GM21381 (cell line): ENCODE data around the gene SPATA2.
"Not testable (repeated sequence)": the region's sequence is repeated elsewhere in the genome, so short reads cannot be mapped to it uniquely, and the experiment has no call there.

Source experiments
- ATAC-seq: cut with Tn5 transposase; IDR thresholded peaks from one replicate; pipeline ENCODE4 v1.9.1; 2021; ENCODE audit warnings: mild to moderate bottlenecking, moderate library complexity; ENCODE audit not compliant: unreplicated experiment

Gene SPATA2

GRCh38 chr20:49905415-49906091 is 9.8 kb downstream of the SPATA2 start:
- no peak for ATAC-seq

DNA sequence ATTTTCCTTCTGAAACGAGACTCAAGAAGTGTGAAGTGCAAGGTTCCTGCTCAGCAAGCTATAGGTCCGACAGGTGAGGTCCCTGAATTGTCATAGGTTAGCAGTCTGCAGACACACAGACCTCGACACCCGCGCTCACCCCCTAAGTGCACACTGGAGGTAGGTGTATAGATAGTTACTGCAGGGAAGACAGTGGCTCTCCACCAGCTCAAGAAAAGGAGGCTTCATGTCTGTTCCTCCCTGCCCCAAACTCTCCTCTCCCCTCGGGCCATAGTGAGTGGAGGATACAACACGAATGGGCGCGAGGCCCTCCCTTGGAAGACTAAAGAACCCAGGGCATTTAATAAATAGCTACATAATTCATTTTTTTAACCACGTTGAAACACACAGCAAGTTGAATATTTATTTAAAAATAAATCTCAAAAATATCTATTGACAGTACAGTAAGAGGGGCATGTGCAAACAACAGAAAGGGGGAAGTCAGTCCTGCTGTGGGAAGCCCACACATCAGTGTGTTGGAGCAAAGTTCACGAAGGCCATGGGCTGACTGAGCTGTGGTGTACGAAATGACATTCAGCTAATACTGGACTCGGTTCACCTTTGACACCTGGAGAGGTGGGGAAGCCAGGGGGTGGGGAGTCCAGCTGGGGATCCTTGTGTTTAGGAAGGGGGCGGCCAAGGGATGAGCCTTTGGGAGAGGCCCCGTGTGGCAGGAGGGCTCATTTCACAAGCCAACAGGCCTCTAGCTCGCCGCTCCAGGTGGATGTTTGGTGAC is 10.7 kb downstream of the SPATA2 start:
- ATAC-seq = no peak

DNA sequence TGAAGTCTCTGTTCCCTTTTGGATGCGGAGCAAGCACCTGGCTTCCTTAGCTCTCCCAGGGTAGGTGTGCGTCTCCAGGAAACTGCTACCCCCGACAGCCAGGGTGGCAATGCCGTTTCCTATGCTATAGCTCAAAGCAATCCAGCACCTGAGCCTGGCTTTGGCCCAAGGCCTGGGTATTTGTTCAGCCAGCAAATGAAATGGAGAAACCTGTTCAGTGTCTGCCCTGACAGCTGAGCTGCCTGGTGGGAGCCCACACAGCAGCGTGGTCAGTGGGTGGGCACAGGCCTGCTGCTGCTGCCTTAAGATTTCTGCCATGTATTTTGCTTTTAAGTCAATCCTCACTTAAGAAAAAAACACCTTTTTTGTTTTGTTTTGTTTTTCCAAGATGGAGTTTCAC is 13.7 kb downstream of the SPATA2 start:
- ATAC-seq = no peak

DNA sequence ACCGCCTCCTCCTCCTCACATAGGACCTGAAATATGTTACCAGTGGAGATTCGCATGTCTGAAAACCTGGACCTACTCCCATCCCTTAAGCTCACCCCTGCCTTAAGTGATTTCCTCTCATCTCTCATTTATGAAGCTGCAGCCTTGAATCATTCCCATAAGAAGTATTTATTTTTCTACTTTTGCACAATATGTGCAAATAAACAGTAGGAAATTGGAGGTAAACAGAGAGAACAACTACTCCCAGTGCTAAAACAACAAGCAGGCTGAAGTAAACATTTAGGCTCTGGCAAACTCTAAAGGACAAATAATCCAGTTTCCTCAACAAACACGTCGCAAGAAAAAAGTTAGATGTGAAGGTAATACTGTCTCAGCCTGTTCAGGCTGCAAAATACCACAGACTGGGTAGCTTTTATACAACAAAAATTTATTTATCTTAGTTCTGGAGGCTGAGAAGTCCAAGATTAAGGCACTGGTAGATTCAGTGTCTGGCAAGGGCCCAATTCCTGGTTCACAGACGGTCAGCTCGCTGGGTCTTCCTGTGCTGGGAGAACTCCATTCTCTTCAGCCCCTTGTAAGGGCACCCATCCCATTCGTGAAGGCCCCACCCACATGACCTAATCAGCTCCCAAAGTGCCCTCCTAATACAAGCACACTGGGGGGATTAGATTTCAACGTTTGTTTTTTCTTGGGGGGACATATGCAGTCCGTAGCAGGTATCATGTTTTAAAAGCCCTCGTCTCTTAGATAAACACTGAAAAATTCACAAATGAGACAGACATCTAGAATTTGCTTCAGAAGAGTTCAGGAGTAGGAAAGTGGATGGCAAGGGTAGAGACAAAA is 15.6 kb downstream of the SPATA2 start:
- no peak for ATAC-seq

- ATAC-seq = no peak
Measured at GRCh38 chr20:49896204-49896603, 19.1 kb downstream of the SPATA2 start.

DNA sequence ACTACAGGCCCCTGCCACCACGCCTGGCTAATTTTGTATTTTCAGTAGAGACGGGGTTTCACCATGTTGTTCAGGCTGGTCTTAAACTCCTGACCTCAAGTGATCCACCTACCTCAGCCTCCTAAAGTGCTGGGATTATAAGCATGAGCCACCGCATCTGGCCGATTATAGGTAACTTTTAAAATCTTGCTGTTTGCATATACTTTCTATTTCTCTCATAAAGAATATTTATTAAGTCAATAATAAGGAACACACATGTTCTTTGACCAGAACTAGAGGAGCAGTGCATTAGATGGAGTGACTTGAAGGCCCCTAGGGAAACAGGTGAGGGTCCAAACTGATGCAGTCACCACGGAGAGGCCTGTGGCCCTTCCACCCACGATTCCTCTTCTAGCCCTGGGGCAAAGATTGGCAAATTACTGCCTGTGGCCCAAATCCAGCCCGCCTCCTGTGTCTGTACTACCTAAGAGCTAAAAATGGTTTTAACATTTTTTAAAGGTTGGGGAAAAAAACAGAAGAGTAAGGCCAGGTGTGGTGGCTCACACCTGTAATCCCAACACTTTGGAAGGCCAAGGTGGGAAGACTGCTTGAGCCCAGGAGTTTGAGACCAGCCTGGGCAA is 19.7 kb downstream of the SPATA2 start:
- not testable (repeated sequence) for ATAC-seq

DNA sequence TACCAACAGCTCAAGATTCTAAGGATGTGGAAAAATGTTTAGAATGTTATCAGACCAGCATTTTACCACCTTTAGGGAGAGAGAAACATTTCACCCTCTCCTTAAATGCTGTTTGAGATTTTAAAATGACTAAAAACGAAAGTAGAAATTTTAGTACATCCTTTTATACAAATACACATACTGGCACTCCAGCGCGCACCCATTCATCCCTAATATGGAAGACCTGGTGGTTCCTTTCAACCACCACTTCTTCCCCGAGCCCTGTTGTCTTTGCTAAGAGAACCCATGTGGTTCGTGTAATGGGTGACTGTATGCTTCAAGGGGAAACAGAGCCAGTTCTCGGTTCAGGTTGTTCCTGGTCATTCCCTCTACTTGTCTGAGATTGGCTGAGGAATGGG is 21.3 kb downstream of the SPATA2 start:
- ATAC-seq = no peak

- ATAC-seq = no peak
Measured at GRCh38 chr20:49893242-49894072, 21.9 kb downstream of the SPATA2 start.

- ATAC-seq = no peak
Measured at GRCh38 chr20:49892817-49893216, 22.5 kb downstream of the SPATA2 start.

GRCh38 chr20:49892260-49892659 is 23.1 kb downstream of the SPATA2 start:
- ATAC-seq = no peak

GRCh38 chr20:49891476-49892110 is 23.7 kb downstream of the SPATA2 start:
- ATAC-seq = no peak

DNA sequence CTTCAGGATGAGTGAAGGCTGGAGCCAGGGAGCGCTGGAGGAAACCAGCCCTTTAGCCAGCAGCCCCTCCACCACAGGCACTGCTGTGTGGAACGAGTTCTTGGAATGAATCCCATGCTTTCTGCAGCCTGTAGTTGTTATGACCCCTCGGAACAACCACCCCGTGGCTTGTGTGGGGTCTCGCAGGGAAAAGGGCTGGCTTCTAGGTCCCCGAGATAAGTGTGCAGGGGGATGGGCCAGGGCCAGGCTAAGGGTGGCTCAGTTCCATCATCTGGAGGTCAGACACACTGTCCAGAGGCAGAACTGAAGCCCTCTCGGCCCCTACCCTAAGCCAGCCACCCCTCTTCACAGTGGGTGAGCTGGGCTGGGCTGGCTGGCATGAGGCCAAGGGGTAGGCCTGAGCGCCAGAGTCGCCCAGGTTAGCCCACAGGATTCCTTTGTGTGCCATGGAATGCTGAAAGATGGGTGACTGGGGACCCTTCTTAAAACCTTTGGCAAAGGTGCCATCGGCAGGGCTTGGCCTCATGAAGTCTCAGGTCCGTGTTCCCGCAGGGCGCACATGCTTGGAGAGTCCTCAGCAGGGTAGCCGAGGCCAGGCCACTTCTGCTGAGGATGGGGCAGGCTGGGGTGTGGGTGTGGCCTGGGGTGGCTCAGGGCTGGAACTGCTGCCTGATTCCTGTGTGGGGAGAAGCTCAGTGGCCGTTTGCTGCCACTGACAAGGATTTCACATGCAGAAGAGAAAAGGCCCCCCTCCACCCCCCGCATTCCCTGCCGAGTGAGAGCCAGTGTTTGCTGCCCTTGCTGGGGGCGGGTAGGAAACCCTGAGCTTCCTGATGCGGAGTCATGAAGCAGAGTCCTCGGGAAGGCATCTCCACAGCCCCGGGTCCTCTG is 24.6 kb downstream of the SPATA2 start:
- ATAC-seq = no peak

DNA sequence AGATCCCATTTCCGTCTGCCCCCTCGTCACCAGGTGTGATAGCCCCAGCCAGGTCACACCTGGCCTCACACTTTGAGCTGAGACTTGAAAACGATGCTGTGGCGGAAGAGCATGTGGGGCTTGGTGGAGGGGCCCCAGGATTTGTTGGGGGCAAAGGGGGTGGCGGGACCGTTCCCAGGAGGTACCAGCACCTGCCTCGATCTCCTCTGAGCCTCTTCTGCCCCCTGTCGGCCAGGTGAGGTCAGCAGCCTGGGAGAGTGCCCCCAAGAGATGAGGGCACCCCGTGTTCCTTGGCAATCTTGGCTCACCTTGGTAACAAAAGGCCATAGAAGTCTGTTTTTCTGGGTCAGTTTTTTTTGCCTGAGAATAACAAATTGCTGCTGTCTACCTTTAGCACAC is 25.4 kb downstream of the SPATA2 start:
- ATAC-seq = no peak

GRCh38 chr20:49889001-49889934 is 26.1 kb downstream of the SPATA2 start:
- ATAC-seq = no peak

DNA sequence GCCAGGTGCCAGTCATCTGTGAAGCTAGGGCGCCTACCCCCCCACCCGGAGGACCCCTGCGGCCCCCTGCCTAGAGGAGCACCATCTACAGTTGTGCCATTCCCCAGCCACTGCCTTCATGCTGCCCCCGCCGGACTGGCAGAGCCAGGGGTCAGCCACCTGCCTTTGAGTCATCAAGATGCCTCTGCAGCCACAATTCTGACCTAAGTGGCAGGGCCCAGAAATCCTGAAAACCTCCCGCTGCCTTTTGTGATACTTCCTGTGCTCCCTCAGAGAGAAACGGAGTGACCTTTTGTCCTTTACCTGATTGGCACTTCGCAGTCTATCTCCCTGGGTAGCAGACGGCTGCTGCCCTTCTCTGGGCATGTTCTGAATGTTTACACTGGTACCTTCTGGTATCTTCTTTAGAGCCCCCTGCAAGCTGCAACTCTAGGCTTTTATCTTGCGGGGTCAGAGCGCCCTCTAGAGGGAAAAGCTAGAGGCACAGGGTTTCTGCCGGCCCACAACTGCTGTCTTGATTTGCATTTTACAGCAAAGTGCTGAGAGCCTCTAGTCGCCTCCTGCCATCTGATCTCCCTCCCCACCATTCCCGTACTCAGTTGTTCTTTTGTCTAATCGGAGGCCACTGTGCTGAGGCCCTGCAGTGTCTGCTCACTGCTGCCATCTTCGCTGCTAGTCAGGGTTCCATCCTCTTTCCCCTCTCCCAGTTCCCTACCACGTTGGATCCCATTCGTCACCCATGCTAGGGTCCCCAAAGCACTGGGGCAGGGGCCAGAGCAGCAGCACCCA is 26.9 kb downstream of the SPATA2 start:
- no peak for ATAC-seq

DNA sequence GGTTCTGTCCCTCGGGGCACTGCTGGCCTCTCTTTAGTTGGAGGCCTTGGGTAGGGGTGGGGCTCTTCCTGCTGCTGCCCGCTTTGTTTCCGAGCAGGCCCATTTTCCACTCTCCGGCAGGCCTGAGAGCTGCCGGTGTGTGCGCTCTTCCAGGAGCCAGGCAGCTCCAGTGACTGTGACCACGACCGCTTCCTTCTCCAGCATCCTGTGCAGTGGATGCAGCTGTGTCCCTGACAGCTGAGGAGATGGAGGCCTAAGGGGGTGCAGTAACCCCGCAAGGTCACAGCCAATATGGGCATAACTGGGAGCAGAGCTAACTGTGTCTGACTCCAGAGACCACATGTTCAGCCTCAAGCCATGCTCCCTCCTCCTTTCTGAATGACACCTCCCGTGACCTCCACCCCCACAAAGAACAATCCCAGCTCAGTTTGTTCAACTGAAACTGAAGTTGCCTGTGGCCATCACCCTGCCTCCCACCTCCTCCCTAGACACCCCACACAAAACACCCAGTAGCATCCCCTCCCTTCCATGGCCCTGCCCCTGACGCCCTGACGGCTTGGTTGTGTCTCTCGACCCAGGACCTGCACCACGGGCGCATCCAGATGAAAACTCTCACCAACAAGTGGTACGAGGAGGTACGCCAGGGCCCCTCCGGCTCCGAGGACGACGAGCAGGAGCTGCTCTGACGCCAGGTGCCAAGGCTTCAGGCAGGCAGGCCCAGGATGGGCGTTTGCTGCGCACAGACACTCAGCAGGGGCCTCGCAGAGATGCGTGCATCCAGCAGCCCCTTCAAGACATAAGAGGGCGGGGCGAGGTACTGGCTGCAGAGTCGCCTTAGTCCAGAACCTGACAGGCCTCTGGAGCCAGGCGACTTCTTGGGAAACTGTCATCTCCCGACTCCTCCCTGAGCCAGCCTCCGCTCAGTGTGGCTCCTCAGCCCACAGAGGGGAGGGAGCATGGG is 27.8 kb downstream of the SPATA2 start:
- ATAC-seq = no peak
